Activated CD4-positive, alpha-beta T cell treated with anti-CD3 and anti-CD28 coated beads, Interleukin-2, amount 10 ng/mL, durations not matched to agents 7 days and 5 days (primary cell): ENCODE measurements around the gene YEATS2. TPM values are rescaled to one million over a fixed set of nuclear protein-coding genes. Genes with fewer than 3 reads are reported as not detected.

Experiments
- CTCF ChIA-PET: fragments of 350-600 bp; sonication (Branson Sonifier 250); formaldehyde crosslinking; loops from one replicate; lab custom pipeline; 2021; ENCODE audit warnings: antibody characterized with exemption; lab: Charles Lee
- POLR2A ChIA-PET: fragments of 350-600 bp; sonication (Branson Sonifier 250); formaldehyde crosslinking; loops from one replicate; lab custom pipeline; 2021; ENCODE audit warnings: antibody characterized with exemption; lab: Charles Lee
- DNase-seq: peaks from one replicate; pipeline ENCODE4 v3.0.0-alpha.2; 2020
- H3K27ac Mint-ChIP-seq: one replicate; pipeline ENCODE4 v1.8.0; 2021; ENCODE audit warnings: mild to moderate bottlenecking, moderate library complexity, mixed read lengths
- H3K27me3 Mint-ChIP-seq: one replicate; pipeline ENCODE4 v1.8.0; 2021; ENCODE audit warnings: mixed read lengths
- H3K36me3 Mint-ChIP-seq: one replicate; pipeline ENCODE4 v1.8.0; 2021; ENCODE audit warnings: low read depth, mixed read lengths
- H3K4me1 Mint-ChIP-seq: one replicate; pipeline ENCODE4 v1.8.0; 2021; ENCODE audit warnings: mixed read lengths
- H3K4me3 Mint-ChIP-seq: one replicate; pipeline ENCODE4 v1.8.0; 2021; ENCODE audit warnings: mild to moderate bottlenecking, moderate library complexity, mixed read lengths
- H3K9me3 Mint-ChIP-seq: one replicate; pipeline ENCODE4 v1.8.0; 2021; ENCODE audit warnings: mixed read lengths
- total RNA-seq, 2 experiments: library from RNA; stranded (reverse); gene quantifications; one replicate each; pipeline ENCODE4 v1.2.3, GENCODE V29; 2021

Gene YEATS2
- total RNA-seq, 2 experiments from 2014 or later, result 48.2 to 48.7 TPM

DNA sequence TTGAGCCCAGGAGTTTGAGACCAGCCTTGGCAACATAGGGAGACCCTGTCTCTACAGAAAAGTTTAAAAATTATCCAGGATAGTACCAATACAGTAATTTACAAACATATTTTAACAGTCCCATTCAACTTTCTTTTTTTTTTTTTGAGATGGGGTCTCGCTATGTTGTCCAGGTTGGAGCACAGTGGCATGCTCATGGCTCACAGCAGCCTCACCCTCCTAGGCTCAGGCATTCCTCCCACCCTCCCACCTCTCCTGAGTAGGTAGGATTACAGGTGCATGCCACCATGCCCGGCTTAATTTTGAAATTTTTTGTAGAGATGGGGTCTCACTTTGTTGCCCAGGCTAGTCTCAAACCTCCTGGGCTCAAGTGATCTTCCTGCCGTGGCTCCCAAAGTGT, 140.3 kb downstream of the YEATS2 start:
- no peak overlapping the region for H3K4me3 Mint-ChIP-seq
- DNase-seq, result no peak
- ChIA-PET CTCF (interaction anchor here (0.5 kb wide), 1 partner anchor 501 kb away, joined by 4 read pairs; no protein-coding TSS in a partner anchor), POLR2A (no interaction called here)
- no peak overlapping the region for H3K27ac Mint-ChIP-seq
- no peaks in the 10 kb centered on the region for H3K27me3 Mint-ChIP-seq
- H3K4me1 Mint-ChIP-seq, result peaks cover 3% of the 10 kb centered on the region
- H3K9me3 Mint-ChIP-seq, result no peaks in the 10 kb centered on the region
- peaks cover 18% of the 10 kb centered on the region for H3K36me3 Mint-ChIP-seq

DNA sequence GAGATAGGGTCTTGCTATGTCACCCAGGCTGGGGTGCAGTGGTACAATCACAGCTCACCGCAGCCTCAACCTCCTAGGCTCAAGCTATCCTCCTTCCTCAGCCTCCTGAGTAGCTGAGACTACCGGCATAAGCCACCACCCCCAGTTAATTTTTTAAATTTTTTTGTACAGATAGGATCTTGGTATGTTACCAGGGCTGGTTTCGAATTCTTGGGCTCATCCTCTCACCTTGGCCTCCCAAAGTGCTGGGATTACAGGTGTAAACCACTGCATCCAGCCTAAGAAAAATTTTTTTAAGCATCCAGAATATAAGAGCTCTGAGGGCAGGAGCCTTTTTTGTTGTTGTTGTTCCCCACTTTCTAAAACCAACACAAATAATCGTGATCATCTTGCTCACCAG, 142.2 kb downstream of the YEATS2 start:
- no peak for DNase-seq
- POLR2A ChIA-PET, result no interaction called here
- Mint-ChIP-seq H3K9me3 (no peaks in the 10 kb centered on the region), H3K27me3 (no peaks in the 10 kb centered on the region), H3K27ac (no peak overlapping the region), H3K36me3 (peaks cover 19% of the 10 kb centered on the region), H3K4me3 (no peak overlapping the region), H3K4me1 (no peaks in the 10 kb centered on the region)
- CTCF ChIA-PET, result interaction anchor here (1.1 kb wide), 1 partner anchor 45 kb away, joined by 3 read pairs; the partner anchor contains the start of gene PARL

DNA sequence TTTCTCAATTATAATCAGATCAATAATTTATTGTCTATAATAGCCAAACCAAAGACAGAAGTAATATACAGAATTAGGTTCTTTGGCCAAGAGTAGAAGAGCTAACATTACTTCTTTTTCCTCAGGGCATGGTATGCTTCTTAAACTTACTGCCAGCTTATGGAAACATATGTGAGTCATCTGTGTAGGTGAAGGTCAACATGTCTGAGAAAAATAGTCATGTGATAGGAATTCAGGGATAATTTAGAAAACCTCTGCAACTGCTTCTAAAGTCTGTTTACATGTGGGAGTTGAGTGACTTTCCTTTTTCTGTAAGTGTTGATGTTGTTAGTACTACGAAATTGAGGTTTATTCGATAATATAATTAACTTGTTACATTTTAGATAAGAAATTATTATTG, 147.0 kb downstream of the YEATS2 start:
- no peak overlapping the region for H3K27ac Mint-ChIP-seq
- no peak overlapping the region for H3K4me3 Mint-ChIP-seq
- H3K4me1 Mint-ChIP-seq, result no peaks in the 10 kb centered on the region
- ChIA-PET POLR2A (no interaction called here), CTCF (interaction anchor here (0.8 to 1.2 kb wide), 2 partner anchors 41 to 54 kb away, joined by 3 read pairs; no protein-coding TSS in a partner anchor)
- DNase-seq, result no peak
- H3K27me3 Mint-ChIP-seq, result no peaks in the 10 kb centered on the region
- H3K9me3 Mint-ChIP-seq, result no peaks in the 10 kb centered on the region
- H3K36me3 Mint-ChIP-seq, result peaks cover 35% of the 10 kb centered on the region

DNA sequence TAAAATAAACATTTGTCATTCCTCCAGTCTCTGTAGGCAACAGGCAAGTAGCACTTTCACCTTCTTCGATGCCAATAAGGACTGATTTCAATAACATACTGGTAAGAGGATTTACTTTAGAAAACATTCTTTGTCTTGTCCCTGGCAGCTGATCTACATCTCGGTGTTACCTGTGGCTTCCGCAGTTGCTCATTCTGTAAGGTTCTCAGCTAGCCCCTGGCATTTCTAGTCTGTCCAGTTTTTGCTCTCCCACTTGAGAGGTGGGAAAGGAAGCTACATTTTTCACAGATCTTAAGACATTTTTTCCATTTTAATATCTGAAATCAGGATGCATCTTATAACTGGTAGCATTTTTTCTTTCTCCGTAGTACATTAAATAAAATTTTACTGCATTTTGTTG, 147.5 kb downstream of the YEATS2 start:
- peaks cover 32% of the 10 kb centered on the region for H3K36me3 Mint-ChIP-seq
- no peak overlapping the region for H3K4me3 Mint-ChIP-seq
- no peaks in the 10 kb centered on the region for H3K27me3 Mint-ChIP-seq
- ChIA-PET POLR2A (no interaction called here), CTCF (no interaction called here)
- DNase-seq, result no peak
- no peak overlapping the region for H3K27ac Mint-ChIP-seq
- no peaks in the 10 kb centered on the region for H3K9me3 Mint-ChIP-seq
- H3K4me1 Mint-ChIP-seq, result no peaks in the 10 kb centered on the region

DNA sequence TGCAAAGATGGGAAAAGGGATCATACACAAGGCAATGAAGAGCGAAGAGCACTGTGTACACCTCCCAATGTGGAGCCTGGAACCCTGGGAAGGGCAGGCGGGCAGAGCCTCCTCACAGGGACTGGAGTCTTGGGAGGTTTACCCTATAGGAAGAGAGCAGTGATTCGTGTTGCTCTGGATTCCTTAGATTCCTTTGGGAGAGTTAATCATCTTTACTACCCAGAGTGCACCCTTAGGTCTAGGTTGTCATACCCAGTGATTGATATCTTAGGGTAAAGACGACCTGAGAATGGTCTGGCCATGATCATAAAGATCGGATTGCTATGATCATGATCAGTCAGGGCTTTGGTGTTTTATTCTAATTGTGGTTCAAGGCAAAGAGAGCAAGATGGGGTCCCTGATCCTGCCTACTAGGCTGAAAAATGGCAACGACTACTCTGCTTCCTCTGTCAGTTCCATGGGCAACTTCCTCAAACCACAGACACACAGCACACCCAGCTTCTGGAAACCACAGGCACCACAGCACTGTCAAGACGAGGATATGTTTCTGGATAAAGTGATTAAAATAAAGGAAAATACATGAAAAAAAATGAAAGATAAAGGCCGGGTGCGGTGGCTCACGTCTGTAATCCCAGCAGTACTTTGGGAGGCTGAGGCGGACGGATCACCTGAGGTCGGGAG, 148.2 kb downstream of the YEATS2 start:
- DNase-seq, result no peak
- CTCF ChIA-PET, result no interaction called here
- no peaks in the 10 kb centered on the region for H3K27me3 Mint-ChIP-seq
- POLR2A ChIA-PET, result no interaction called here
- H3K36me3 Mint-ChIP-seq, result peaks cover 33% of the 10 kb centered on the region
- H3K4me3 Mint-ChIP-seq, result no peak overlapping the region
- no peak overlapping the region for H3K27ac Mint-ChIP-seq
- no peaks in the 10 kb centered on the region for H3K9me3 Mint-ChIP-seq
- H3K4me1 Mint-ChIP-seq, result no peaks in the 10 kb centered on the region

DNA sequence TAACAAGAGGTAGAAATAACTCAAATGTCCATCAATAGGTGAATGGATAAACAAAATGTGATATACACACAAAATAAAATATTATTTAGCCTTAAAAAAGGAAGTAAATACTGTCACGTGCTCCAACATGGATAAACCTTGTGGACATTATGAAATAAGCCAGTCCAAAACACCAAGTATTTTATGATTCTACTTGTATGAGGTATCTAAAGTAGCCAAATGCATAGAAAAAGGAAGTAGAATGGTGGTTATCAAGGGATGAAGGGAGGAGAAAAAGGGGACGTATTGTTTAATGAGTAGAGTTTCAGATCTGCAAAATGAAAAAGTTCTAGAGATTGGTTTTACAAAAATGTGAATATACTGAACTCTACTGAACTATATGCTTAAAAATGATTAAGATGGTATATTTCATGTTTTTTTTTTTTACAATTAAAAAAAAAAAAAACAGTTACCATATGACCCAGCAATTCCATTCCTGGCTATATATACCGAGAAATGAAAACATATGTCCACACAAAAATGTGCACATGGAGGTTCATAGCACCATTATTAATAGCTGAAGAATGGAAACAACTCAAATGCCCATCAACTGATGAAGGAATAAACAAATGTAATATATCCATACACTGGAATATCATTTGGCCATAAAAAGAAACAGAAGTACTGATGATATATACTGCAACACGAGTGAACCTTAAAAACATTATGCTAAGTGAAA, 156.9 kb downstream of the YEATS2 start:
- CTCF ChIA-PET, result interaction anchor here (0.6 kb wide), 1 partner anchor 951 kb away, joined by 3 read pairs; no protein-coding TSS in a partner anchor
- Mint-ChIP-seq H3K27ac (no peak overlapping the region), H3K4me3 (no peak overlapping the region), H3K36me3 (peaks cover 19% of the 10 kb centered on the region), H3K4me1 (no peaks in the 10 kb centered on the region), H3K9me3 (no peaks in the 10 kb centered on the region), H3K27me3 (no peaks in the 10 kb centered on the region)
- DNase-seq, result no peak
- POLR2A ChIA-PET, result no interaction called here

DNA sequence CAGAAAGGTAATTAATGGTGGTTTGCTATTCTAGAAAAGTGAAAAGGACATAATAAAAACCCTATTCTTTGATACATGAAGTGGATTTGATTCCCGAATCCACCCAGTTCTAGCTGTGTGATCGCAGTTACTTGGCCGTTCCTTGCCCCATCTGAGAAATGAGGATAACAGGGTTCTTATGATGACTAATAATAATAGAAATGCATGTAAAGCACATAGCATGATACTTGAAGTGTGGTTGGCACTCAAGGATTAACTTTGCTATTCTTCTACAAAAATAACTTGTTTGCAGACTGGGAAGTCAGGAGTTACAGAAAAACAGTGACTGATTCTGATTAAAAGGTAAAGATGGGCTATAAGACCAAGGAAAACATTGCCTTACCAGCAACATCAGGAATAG, 160.3 kb downstream of the YEATS2 start:
- H3K4me1 Mint-ChIP-seq, result no peaks in the 10 kb centered on the region
- no peaks in the 10 kb centered on the region for H3K27me3 Mint-ChIP-seq
- H3K4me3 Mint-ChIP-seq, result no peak overlapping the region
- CTCF ChIA-PET, result no interaction called here
- H3K9me3 Mint-ChIP-seq, result no peaks in the 10 kb centered on the region
- POLR2A ChIA-PET, result no interaction called here
- DNase-seq, result no peak
- peaks cover 27% of the 10 kb centered on the region for H3K36me3 Mint-ChIP-seq
- H3K27ac Mint-ChIP-seq, result no peak overlapping the region

Other genes with a start within 250 kb of the YEATS2 start
- gene KLHL6, start 142.1 kb upstream of the YEATS2 start, total RNA-seq, result 10 to 100 TPM; 40.4 to 41.2 TPM
- gene KLHL24, start 62.2 kb upstream of the YEATS2 start, total RNA-seq, result 10 to 100 TPM; 19.2 to 19.6 TPM
- gene MAP6D1, start 127.8 kb downstream of the YEATS2 start, total RNA-seq, result 1 to 10 TPM in 1 of 2 experiments, under 1 TPM in 1; 0.83 to 1.8 TPM
- 10 to 100 TPM; 40.7 to 41.4 TPM for gene PARL, start 187.1 kb downstream of the YEATS2 start, total RNA-seq